Measurements from ENCODE around the gene BPIFB2. TPM values are rescaled to one million over a fixed set of nuclear protein-coding genes. Genes with fewer than 3 reads are reported as not detected.

Gene BPIFB2
- total and polyA plus RNA-seq, 2 donors (not counting 1 experiment from before 2014, with no cell fraction given), result not detected

GRCh38 chr20:33059741-33060390, 52.4 kb downstream of the BPIFB2 start:
- Histone ChIP-seq H3K4me1 (ENCODE audit: control insufficient read depth, extremely low read depth, insufficient read depth, low read length) (no peaks in the 10 kb centered on the region), H4K20me1 (ENCODE audit: control insufficient read depth, extremely low read depth, insufficient read depth, low read length) (no peaks in the 10 kb centered on the region), H3K36me3 (ENCODE audit: control insufficient read depth, insufficient read depth, low read length) (no peaks in the 10 kb centered on the region), H2AFZ (ENCODE audit: low read length) (no peak overlapping the region), H3K27ac (ENCODE audit: insufficient read depth, low read length) (no peak overlapping the region), H3K4me2 (ENCODE audit: extremely low read depth, insufficient read depth, low read length) (no peak overlapping the region), H3K9me3 (ENCODE audit: control insufficient read depth, insufficient read depth, low read depth, low read length) (no peaks in the 10 kb centered on the region), H3K9ac (ENCODE audit: insufficient read depth, low read length) (no peak overlapping the region), H3K27me3 (ENCODE audit: control insufficient read depth, insufficient read depth, low read length) (no peaks in the 10 kb centered on the region), H3K79me2 (ENCODE audit: control insufficient read depth, insufficient read depth, low read length) (no peaks in the 10 kb centered on the region), H3K4me3 (replicated peaks in 1 of 4; ENCODE audit: control extremely low read depth in 1 of 4, insufficient read depth in 1 of 4, low read depth in 3 of 4, low read length in 4 of 4) (no peak overlapping the region)
- TF ChIP-seq, protein P1, sequence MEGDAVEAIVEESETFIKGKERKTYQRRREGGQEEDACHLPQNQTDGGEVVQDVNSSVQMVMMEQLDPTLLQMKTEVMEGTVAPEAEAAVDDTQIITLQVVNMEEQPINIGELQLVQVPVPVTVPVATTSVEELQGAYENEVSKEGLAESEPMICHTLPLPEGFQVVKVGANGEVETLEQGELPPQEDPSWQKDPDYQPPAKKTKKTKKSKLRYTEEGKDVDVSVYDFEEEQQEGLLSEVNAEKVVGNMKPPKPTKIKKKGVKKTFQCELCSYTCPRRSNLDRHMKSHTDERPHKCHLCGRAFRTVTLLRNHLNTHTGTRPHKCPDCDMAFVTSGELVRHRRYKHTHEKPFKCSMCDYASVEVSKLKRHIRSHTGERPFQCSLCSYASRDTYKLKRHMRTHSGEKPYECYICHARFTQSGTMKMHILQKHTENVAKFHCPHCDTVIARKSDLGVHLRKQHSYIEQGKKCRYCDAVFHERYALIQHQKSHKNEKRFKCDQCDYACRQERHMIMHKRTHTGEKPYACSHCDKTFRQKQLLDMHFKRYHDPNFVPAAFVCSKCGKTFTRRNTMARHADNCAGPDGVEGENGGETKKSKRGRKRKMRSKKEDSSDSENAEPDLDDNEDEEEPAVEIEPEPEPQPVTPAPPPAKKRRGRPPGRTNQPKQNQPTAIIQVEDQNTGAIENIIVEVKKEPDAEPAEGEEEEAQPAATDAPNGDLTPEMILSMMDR (conservative IDR thresholded peaks at IDR 0.05 in 1 of 2, IDR thresholded peaks at IDR 0.05 in 1 of 2; ENCODE audit: low read depth in 1 of 2, low read length in 2 of 2), result no peak
- TF ChIP-seq EZH2 (IDR thresholded peaks at IDR 0.05; ENCODE audit: low read length, missing control alignments), result no peak
- DNase-seq (ENCODE audit: low read depth in 2 of 2), result no peak

- TF ChIP-seq, protein P1 (conservative IDR thresholded peaks at IDR 0.05 in 1 of 2, IDR thresholded peaks at IDR 0.05 in 1 of 2; ENCODE audit: low read depth in 1 of 2, low read length in 2 of 2), result no peak
- H3K9ac ChIP-seq (ENCODE audit: insufficient read depth, low read length), result no peak overlapping the region
- no peak overlapping the region for H3K4me2 ChIP-seq (ENCODE audit: extremely low read depth, insufficient read depth, low read length)
- H3K4me3 ChIP-seq (replicated peaks in 1 of 4; ENCODE audit: control extremely low read depth in 1 of 4, insufficient read depth in 1 of 4, low read depth in 3 of 4, low read length in 4 of 4), result no peak overlapping the region
- no peaks in the 10 kb centered on the region for H4K20me1 ChIP-seq (ENCODE audit: control insufficient read depth, extremely low read depth, insufficient read depth, low read length)
- H3K27ac ChIP-seq (ENCODE audit: insufficient read depth, low read length), result no peak overlapping the region
- H3K4me1 ChIP-seq (ENCODE audit: control insufficient read depth, extremely low read depth, insufficient read depth, low read length), result no peaks in the 10 kb centered on the region
- no peak for DNase-seq (ENCODE audit: low read depth in 2 of 2)
- H3K79me2 ChIP-seq (ENCODE audit: control insufficient read depth, insufficient read depth, low read length), result no peaks in the 10 kb centered on the region
- no peaks in the 10 kb centered on the region for H3K36me3 ChIP-seq (ENCODE audit: control insufficient read depth, insufficient read depth, low read length)
- no peak overlapping the region for H2AFZ ChIP-seq (ENCODE audit: low read length)
- H3K27me3 ChIP-seq (ENCODE audit: control insufficient read depth, insufficient read depth, low read length), result no peaks in the 10 kb centered on the region
- no peaks in the 10 kb centered on the region for H3K9me3 ChIP-seq (ENCODE audit: control insufficient read depth, insufficient read depth, low read depth, low read length)
These were observed 54.1 kb downstream of the BPIFB2 start for GRCh38 chr20:33061658-33062028.

DNA sequence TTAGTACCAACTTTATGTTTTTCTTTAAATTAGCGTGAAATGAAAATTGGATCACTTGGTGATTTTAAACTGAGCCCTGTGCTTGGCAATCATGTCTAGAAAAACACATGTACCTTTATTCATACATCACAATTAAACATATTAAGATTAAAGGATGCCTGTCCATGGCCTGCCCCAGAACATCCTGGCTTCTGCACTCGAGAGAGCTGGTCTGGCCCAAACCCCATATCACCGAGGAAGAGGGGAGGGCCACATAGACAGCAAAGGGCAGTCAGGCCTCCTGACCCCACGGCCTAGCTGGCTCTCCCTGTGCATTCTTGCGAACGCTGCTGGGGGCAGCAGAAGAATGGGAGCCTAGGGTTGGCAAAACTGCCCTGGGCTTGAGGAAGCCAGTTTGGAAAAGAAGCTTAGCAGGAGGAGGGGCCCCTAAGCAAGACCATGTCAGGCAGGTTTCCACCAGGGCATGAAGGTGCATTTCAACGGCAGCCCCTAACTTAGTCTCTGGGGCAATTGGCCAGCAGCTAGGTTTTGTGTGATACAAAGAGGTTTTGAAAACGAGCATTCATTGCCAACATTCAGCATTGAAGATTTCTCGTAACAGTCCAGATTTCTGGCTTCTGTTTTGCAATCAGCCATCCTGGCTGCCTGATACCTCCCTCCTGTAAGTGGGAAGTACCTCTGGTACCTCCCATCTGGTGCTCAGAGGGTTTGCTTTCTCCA, 54.8 kb downstream of the BPIFB2 start:
- H3K4me1 ChIP-seq (ENCODE audit: control insufficient read depth, extremely low read depth, insufficient read depth, low read length), result no peaks in the 10 kb centered on the region
- H3K4me2 ChIP-seq (ENCODE audit: extremely low read depth, insufficient read depth, low read length), result no peak overlapping the region
- H4K20me1 ChIP-seq (ENCODE audit: control insufficient read depth, extremely low read depth, insufficient read depth, low read length), result no peaks in the 10 kb centered on the region
- no peaks in the 10 kb centered on the region for H3K36me3 ChIP-seq (ENCODE audit: control insufficient read depth, insufficient read depth, low read length)
- no peaks in the 10 kb centered on the region for H3K79me2 ChIP-seq (ENCODE audit: control insufficient read depth, insufficient read depth, low read length)
- H3K27me3 ChIP-seq (ENCODE audit: control insufficient read depth, insufficient read depth, low read length), result no peaks in the 10 kb centered on the region
- no peaks in the 10 kb centered on the region for H3K9me3 ChIP-seq (ENCODE audit: control insufficient read depth, insufficient read depth, low read depth, low read length)
- H3K9ac ChIP-seq (ENCODE audit: insufficient read depth, low read length), result no peak overlapping the region
- DNase-seq (ENCODE audit: low read depth in 2 of 2), result no peak
- no peak overlapping the region for H2AFZ ChIP-seq (ENCODE audit: low read length)
- H3K27ac ChIP-seq (ENCODE audit: insufficient read depth, low read length), result no peak overlapping the region
- no peak overlapping the region for H3K4me3 ChIP-seq (replicated peaks in 1 of 4; ENCODE audit: control extremely low read depth in 1 of 4, insufficient read depth in 1 of 4, low read depth in 3 of 4, low read length in 4 of 4)
- TF ChIP-seq EZH2 (IDR thresholded peaks at IDR 0.05; ENCODE audit: low read length, missing control alignments), result no peak
- TF ChIP-seq, protein P1 (conservative IDR thresholded peaks at IDR 0.05 in 1 of 2, IDR thresholded peaks at IDR 0.05 in 1 of 2; ENCODE audit: low read depth in 1 of 2, low read length in 2 of 2), result no peak

Data from fibroblast of lung (primary cell).